CD4-positive, alpha-beta T cell treated with Interleukin-6 for 4 hours (primary cell): ENCODE results near the gene IGSF9B.

Experiments used
- DNase-seq: peaks from one replicate; pipeline ENCODE4 v3.0.0-alpha.2; 2020; ENCODE audit warnings: mixed read lengths

The IGSF9B gene

DNA sequence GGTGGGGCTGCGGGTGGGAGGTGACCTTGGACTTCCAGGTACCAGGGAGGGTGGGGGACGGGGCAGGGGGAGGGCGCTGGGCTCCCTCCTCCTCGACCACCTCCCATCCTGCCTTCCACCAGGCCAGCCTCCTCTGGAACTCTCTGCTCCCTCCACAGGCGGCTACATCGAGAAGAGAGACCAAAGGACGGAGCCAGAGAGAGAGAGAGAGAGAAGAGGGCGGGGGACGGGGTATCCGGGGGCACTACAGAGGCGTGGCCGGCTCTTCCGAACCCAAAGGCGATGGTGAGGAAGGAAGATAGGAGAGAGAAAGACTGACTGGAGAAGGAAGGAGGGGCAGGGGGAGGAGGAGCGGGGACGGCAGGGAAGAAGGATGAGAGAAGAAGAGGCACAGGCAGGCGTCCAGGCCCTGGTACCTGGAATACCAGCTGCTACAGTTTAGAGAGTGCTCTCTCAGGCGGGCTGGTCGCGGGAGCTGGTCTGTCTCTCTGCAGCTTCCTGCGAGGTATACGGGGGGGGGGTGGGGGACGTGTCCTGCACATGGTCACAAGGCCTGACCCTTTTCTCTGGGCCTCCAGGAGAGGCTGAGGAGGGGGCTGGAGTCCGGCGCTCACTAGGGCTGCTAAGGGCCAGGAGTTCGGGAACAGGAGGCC is 38.0 kb downstream of the IGSF9B start:
- DNase-seq: no peak

DNA sequence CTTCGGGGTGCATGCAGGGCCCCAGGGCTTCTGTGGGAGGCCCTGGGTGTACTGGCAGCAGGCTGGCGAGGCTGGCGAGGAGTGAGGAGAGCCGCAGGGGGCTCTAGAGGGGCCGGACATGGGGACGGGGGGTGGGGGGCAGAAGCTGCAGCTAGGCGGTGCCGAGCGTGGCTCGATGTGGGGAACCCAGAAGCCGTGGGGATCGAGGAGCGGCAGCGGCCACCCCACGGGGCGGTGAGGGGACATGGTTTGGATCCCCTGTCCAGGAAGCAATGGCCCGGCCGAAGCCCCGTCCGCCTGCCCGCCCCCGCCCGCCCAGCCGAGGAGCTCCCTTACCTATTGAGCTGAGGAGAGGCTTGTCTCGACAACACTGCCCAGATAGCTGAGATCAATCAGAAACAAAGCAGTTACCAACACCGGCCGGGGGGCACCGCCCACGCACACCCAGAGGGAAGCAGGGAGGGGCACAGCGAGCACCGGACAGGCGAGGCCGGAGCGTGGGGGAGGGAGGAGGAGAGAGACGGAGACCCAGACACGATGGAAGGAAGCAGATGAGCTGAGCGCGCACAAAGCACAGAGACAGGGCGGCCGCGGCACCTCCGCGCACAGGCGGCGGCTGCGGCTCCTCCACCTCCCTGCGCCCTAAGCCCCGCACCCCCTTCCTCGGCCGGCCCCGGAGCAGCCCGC is 38.7 kb downstream of the IGSF9B start:
- DNase-seq: no peak

DNA sequence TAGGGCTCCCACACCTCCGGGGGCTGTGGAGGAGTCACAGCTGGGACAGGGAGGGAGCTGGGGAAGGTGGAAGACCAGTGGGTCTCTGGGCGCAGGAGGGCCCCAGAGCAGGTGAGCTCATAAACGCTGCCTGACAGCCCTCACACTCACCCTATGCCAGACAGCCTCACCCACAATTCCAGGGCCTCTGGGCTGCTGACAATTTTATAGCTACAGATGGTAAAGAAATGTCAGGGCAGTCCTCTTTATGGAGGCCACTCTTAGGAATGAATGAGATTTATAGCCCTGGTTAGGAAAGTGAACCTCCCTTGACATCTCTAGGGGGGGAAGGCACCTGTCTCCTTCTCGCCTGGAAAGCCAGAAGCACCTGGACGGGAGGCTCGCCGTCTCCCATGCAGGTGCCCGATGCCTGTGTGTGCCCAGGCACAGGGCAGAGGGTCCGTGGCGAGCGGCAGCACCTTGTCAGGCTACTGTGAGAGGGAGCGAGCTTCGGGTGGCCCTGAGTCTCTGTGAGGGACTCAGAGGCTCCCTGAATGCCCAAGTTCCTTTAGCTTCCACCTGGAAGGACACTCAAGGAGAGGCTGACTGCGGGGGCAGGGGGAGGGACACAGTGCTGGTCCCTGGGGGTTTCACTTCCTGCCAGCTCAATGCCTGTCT is 39.9 kb downstream of the IGSF9B start:
- no peak for DNase-seq

DNA sequence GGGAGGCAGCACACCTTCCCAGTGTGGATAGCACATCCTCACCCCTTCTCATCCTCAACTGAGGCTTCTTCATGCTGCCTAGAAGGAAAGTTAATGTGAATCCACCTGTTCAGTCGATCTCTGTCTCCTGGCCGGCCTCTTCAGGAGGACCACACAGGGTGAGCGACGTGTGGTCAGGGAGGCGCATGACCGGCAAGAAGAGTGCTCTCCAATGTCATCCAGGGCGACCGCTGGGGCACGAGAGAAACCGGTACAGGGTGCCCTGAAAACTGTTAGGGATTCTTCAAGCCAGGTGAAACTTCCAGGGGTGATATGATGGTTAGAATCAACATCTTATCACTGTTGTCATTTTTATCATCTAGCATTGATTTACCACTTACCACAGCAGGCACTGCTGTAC is 43.0 kb downstream of the IGSF9B start:
- DNase-seq: no peak

DNA sequence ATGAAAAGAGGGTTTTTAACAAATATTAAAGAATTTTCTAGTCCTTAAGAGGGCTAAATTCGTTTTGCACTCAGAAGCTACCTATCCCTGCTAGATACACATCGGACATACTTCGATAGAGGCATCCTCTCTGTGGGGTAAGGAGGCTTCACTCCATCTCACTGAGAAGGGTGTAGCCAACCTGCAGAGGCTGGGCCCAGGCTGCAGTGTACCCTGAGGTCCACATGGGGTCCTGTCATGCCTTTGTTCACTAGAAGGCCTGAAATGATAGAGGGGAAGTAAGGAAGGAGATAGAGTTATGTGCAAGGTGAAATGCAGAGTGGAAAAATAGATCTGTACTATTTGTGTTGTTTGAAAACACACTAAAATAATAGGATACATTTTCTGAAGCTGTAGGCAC is 45.6 kb downstream of the IGSF9B start:
- DNase-seq: no peak

DNA sequence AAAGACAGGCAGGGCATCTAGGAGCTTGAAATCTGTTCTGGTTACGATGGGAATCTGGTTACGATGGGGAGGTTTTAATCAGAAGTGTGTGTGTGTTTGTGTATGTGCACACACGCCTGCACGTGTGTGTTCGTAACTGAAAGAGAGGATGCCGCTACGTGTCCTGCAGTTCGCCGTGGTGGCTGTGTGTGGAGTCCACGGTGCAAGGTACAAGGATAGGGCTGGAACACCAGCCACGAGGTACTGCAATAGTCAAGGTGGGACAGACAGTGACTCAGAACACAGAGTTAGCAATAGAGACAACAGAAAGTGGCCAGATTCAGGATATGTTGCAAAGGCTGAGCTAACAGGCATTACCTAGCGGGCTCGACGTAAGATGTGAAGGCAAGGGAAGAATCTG is 46.7 kb downstream of the IGSF9B start:
- no peak for DNase-seq

DNA sequence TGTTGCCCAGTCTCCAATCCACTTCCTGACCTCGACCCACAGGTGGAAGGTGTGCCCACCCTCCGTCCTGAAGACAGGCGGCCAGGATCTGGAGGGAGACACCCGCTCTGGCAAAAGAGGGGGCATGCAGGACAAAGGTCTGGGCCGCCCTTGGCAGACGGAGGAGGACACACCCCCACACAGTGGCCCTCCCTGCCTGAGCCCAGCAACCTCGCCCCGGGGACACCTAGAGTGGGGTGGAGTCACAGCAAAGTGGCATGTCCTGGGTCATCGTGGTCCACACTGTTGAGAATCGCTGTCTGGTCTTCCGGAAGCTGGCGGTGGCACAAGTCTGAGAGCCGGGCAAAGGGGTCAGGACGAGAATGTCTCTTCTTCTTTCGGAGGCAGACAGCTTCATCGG is 47.9 kb downstream of the IGSF9B start:
- no peak for DNase-seq

DNA sequence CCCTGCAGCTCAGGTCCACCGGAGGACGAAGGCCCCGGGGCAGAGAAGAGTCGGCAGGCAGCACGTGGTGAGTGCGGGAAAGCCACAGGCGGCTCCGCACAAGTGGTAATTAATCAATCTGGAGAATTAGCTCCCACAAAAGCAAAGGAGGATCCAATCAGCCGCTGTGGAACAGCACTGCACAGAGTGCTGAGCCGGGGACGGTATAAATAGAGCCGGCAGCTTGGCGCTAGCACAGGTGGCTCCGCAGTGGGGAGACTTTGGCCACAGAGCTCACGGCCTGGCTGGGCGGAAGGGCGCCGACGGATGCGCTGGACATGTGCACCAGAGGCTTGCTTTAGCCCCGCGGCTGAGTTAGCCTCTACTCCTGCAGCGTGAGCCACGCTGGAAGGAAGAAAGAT is 48.9 kb downstream of the IGSF9B start:
- DNase-seq: no peak

DNA sequence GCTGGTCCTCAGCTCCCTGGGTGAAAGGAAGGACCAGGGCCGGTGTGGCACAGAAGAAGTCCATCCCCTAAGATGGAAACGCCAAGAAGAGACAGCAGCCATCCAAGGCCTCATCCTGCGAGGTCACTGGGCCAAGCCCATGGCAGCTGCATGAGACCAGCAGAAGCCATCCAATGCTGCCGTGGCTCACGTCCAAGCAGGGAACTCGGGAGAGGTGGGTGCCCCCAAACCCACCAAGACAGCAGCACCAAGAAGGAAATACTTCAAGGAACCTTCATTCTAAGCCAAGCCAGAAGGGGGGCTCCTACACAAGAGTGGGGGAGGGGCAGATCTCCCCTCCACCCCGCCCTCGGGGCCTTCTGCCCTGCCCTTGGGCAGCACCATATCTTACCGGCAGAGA is 49.6 kb downstream of the IGSF9B start:
- DNase-seq: no peak

DNA sequence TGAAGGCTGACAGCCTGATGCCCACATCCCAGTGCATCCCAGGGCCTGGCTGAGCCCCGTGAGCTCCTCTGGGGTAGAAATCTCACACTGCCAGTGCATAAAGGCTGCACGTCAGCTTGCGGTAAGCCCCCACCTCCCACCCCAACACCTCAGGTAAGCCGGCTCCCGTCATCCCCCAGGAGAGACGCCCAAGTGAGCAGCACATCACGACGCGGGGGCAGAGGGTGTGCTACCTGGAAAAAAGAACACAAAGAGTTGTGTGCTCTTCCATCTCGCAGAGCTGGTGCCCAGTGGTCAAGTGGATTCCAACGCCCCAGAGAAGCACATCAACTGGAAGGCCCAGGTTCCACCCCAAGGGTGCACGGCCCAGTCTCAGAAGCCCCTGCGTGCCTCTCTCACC is 50.0 kb downstream of the IGSF9B start:
- no peak for DNase-seq

DNA sequence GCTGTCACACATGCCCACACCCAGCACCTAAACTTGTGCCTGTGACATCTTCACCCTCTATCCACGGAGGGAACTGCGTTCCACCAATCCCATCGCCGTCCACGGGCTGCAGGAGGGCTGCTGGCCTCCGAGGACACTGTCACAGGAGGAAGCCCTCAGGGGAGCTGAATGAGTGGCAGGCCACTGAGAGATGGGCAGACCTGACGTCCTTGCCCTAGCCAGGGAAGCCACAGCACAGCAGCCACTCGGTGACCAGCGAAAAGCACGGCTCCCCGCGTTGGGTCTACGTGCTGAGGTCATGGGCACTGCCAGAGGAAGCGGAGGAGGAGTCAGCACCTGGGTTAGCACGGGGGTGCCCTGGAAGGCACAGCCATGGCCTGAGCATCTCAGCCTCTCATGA is 50.5 kb downstream of the IGSF9B start:
- DNase-seq: no peak

DNA sequence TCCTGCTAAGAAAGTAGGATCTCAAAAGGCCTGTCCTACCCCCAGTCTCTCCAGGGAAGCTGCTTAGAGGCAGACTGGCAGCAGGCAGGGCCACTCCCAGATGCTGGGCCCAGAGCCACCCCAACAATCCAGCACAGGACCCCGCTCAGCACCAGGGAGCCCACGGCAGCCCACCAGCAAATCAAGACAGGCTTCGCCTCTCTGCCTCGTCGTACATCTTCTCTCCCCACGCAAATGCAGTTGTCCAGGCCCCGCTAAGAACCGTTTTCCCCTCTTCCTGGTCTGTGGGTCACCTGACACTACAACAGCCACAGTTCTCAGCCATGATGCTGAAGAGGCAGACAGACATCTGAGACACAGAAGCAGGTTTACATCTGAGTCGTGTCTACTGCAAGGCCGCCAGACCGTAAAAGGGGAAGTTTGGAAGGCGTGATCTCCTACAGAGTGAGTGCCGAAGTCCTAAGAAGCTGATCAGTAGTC is 51.1 kb downstream of the IGSF9B start:
- DNase-seq: no peak

DNA sequence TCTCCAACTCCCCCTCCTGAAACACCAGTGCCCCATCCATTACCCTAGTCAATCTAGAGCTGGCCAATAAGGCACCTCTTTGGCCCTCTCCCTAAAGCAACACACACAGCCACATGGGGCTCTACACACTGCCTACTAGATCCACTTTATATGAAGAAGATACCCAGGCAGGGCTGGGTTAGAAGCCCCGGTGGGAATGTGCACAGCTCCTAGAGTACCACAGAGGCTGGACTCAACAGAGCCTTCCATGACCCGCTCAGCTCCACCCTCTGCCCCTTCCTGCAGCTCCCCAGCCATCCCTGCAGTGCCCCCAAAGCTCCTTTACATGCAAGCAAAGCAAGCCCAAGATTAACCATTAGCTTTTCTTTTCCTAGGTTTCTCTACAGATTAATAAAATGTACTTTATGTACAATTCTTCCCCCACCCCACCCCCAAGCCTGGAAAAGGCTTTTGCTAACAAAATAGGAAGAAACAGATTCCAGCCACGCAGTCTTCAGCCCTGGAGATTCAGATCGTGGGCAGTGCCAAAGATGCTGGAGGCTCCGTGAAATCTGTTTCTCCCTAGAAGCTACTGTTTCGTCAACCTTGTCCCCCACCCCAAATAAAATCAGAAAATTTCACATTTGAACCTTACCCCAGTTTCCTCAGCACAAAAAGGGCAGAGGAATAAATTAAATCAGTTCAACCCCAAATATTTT is 51.8 kb downstream of the IGSF9B start:
- no peak for DNase-seq

DNA sequence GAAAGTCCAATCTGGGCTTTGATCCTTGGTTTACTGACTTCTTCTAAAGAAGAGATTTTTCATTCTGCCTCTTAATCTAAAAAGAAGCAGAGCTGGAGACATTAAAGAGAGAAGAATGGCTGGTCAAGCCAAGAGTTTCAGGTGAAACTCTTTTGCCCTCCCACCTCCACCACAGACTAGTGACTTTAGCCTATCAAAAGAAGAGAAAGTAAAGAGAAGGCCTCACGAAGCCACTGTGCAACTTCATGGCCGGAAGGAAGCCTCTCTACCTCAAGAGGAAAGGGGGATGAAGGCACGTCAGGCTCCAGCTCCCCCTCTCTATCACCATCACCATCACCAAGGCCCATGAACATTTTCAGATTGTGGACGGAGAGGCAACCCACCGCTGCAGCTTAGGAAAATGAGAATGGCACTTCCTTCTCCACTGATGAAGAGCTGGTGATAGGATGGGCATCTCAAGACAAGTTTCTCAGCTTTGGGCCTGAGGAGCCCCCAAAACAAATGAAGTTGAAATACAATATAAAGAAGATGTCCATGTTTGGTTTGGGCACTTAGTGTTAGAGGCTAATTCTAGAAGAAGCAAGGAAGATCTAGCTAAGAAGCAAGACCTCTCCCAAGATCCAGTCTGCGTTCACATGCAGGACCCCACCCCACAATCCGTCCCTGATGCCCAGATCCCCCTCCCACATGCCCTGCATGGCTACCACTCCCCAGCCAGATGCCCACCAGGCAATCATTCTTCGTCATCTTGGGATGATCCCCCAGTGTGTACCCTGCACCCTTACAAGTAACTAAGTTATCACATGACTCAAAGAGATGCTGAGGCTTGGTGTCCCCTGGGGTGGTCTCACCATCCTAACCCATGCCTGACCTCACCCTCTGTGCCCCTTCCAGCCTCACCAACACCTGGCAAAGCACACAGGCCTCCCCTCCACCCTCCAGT is 52.6 kb downstream of the IGSF9B start:
- DNase-seq: no peak

DNA sequence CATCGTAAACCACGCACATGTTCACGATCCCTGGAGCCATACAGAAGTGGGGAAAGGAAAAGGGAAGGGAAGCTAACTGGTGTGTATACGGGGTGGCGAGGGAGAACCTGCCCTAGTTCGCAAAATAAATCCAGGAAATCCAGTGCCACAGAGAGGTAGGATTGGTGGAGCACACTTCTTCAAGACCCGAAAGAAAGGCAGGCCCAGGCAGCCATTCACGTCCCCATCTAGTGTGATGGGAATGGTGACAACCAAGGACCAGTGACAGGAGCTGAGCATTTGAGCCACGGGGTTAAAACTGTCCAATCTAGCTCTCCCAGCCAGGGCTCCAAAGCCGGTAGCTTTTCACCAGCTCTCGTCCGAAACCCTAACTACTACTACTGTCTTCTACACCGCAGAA is 53.7 kb downstream of the IGSF9B start:
- no peak for DNase-seq

DNA sequence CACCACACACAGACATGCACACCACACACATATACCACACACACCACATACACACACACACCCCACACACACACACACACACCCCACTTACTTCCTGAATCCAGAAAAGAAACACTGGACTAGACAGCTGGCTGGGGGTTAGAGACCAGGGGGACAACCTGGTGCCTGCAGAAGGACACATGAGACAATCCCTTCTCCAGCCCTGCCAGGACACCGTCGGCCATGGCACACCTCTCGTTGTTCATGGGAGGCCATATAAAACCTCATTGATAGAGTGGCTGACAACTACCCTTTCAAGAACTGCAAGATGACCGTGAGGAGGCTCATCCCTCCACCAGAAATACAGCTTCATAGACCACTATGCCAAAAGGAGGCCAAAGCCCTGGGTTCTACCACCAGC is 54.3 kb downstream of the IGSF9B start:
- no peak for DNase-seq

DNA sequence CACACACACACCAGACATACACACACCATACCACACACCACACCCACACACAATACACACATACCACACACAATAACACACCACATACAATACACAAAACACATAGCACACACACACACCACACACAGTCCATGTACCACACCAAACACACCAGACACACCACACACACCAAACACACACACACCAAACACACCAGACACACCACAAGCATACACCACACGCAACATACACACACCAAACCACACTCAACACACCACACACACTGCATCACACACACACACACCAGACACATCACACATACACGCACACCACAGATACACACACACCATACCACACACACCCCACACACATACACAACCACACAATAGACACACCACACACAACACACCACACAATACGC is 54.8 kb downstream of the IGSF9B start:
- no peak for DNase-seq

DNA sequence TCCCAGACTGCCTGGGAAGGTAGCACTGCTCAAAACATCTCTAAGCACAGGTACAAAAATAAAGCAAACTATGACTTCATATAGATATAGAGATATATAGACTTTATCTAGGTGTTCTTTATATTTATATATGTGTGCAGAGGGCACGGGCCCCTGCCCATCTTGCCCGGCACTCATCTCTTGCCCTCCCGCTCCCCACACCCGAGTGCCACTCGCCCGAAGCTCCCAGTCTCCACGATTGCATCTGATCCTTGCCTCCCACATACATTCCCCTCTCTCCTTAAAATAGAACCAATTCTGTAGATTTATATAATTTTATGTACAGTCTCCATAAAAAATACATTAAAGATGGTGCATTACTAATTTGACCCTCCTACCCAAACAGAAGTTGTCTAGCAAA is 55.5 kb downstream of the IGSF9B start:
- no peak for DNase-seq

DNA sequence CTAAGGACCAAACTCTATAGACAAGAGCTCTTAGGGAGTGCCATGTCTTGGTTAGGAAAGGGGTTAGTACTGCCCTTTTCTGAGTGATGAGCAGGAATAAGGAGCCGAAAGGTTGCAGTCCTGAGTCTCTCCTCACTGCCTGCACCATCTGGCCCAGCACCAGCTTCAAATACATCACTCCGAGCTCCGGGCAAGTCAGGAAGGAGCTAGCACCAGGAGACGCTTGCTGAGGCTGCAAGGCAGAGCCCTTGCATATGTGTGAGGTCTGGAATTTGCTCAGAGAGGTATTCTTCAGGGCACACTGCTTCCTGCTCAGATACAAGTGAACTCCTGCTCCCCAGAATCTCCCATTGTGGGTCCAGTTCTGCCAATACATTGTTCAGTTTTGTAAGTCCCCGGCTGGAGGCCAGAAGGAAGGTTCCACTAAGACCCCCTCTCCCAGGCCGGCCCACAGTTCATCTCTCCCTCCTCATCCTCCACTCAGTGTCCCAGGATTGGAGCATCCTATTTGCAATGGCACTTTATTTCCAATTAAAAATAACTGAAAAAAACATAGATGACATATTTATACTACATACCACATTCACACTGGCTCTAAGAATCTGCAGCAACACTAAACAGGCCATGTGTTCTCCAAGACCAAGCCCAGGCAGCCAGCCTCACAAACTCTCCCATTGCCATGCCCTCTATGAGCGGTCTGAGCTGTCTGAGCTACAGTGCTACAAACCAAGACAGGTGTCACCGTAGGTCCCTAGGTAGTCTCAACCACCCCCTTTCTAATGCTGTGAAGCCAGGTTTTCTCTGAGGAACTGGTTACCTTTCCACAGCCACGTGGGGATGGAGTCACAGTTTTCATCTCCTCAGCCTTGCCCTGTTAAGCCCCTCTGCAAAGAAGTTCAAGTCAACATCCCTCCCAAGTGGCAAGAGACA is 56.3 kb downstream of the IGSF9B start:
- DNase-seq: no peak

DNA sequence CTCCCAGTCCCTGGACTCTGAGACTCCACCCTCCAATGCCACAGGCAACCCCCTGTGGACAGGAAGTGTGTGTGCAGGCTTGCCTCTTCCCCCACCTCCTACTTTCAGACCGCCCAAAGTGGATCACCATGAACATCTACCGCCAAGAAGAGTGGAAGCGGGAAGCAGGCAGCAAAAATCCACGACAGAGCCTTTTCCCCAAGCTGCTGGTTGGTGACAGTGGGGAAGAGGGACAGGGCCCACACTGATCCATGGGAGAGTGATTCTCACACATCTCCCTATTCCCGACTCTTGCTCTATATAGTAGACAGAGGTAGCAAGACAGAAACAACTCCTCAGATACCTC is 58.0 kb downstream of the IGSF9B start:
- no peak for DNase-seq

DNA sequence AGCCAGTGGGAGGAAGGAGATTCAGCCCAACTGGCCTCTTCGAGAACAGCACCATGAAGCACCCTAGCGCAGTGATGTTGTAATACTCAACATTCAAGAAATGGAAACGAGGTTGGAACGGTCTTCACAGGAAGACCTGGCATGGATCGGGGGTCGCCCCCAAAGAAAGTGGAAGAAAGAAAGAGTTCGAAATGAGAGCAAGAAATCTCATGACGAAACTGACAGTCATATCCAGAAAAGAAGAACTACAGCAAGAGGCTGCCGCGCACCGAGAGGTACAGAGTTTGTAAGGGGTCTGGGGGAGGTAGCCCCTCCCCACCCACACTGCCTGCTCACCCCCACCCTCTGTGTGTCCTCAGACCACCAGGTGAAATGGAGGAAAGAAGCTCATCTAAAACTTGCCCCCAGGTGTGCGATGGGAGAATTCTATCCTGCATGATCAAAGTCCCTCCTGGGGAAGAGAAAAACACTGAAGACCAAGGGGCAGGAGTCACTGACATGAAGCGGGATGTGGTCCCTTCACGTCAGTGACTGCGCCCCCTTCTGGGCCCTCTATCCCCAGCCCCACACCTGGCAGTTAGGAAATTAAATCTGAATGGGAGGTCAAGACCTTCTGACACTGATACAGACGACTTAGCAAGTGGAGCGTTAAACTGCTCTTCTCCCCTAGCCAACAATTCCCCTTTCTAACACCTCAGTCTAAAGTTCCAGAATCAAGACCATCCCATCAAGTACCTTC is 58.6 kb downstream of the IGSF9B start:
- no peak for DNase-seq
